A549 (cell line): Measurements from ENCODE around the gene CORO2A. TPM values are rescaled to one million over a fixed set of nuclear protein-coding genes. Genes with fewer than 3 reads are reported as not detected.

Source experiments
- ATAC-seq, 2 experiments: fragments of 200-7000 bp in 1 of 2; fragments of >200 bp in 1 of 2; cut with Nextera tagmentation in 1 of 2; cut with Tn5 transposase in 1 of 2; 3 replicates each; pipeline versions ENCODE4 v1.8.0 to v1.9.1; 2018 to 2020; ENCODE audit warnings: mild to moderate bottlenecking in 1 of 2, moderate library complexity in 1 of 2
- CTCF ChIA-PET: fragments of 300-600 bp; sonication (Branson Sonifier 250); formaldehyde crosslinking; extraction: SDS; loops from one replicate; lab custom pipeline; 2021; ENCODE audit warnings: antibody characterized with exemption, inconsistent platforms; lab: Yijun Ruan, JAX
- POLR2A ChIA-PET: fragments of 350-600 bp; formaldehyde crosslinking; extraction: SDS; loops from one replicate; lab custom pipeline; 2021; ENCODE audit warnings: antibody characterized with exemption, inconsistent platforms; lab: Yijun Ruan, JAX
- DNase-seq, 2 experiments: peaks; one replicate each; pipeline versions ENCODE4 v3.0.0 to v3.0.0-alpha.2; 2011 to 2016; ENCODE audit warnings: low read depth in 1 of 2, low spot score in 1 of 2
- FAIRE-seq: peaks from 2 replicates; lab custom pipeline; 2011; peaks lifted over from hg19 to GRCh38; lab: Jason Lieb, UNC
- H3K27ac ChIP-seq, 2 experiments: fragments of >200 bp; sonication (Bioruptor Twin); formaldehyde crosslinking; 3 replicates each; pipeline ENCODE4 v1.5.1; 2016 to 2017
- H3K4me1 ChIP-seq: fragments of >200 bp; sonication (Bioruptor Twin); formaldehyde crosslinking; 3 replicates; pipeline ENCODE4 v1.6.1; 2016
- H3K4me2 ChIP-seq: fragments of >200 bp; sonication (Bioruptor Twin); formaldehyde crosslinking; 3 replicates; pipeline ENCODE4 v1.6.1; 2016
- H3K4me3 ChIP-seq: fragments of >200 bp; sonication (Bioruptor Twin); formaldehyde crosslinking; 3 replicates; pipeline ENCODE4 v1.5.1; 2016
- H3K9me3 ChIP-seq: fragments of >200 bp; sonication (Bioruptor Twin); formaldehyde crosslinking; 3 replicates; pipeline ENCODE4 v1.6.1; 2016
- BHLHE40 ChIP-seq: IDR thresholded peaks from 2 replicates; pipeline ENCODE4 v1.6.1; 2012; ENCODE audit warnings: low read depth, low read length, inconsistent platforms
- CBX8 ChIP-seq: fragments of 200-600 bp; sonication (generic); IDR thresholded peaks from 2 replicates; pipeline ENCODE4 v1.6.1; 2016
- CEBPB ChIP-seq, 2 experiments: fragments of >200 bp in 1 of 2; sonication (Bioruptor Twin) in 1 of 2; formaldehyde crosslinking in 1 of 2; IDR thresholded peaks; 2 replicates each; pipeline ENCODE4 v1.6.1; 2012 to 2016
- CHD2 ChIP-seq: fragments of 150-350 bp; IDR thresholded peaks from 2 replicates; pipeline ENCODE4 v1.6.1; 2014; ENCODE audit warnings: low read length; ENCODE audit not compliant: partially characterized antibody
- EHF ChIP-seq: fragments of 250-450 bp; sonication (Bioruptor Pico); IDR thresholded peaks from 2 replicates; pipeline ENCODE4 v1.5.0; 2020; ENCODE audit warnings: mild to moderate bottlenecking
- EP300 ChIP-seq, 2 experiments: fragments of >200 bp; sonication (Bioruptor Twin); formaldehyde crosslinking; IDR thresholded peaks; 2 replicates in 1 of 2; 3 replicates in 1 of 2; pipeline ENCODE4 v1.6.1; 2016 to 2017
- ESRRA ChIP-seq: fragments of 150-350 bp; IDR thresholded peaks from 2 replicates; pipeline ENCODE4 v1.6.1; 2014; ENCODE audit warnings: mild to moderate bottlenecking, low read length, borderline replicate concordance
- FOSB ChIP-seq: fragments of 250-450 bp; sonication (Bioruptor Pico); IDR thresholded peaks from 2 replicates; pipeline ENCODE4 v1.5.0; 2020; ENCODE audit warnings: mild to moderate bottlenecking, moderate library complexity
- FOSL2 ChIP-seq, 2 experiments: fragments of 450-650 bp in 1 of 2; fragments of >200 bp in 1 of 2; sonication (Bioruptor Twin) in 1 of 2; formaldehyde crosslinking; IDR thresholded peaks; 2 replicates each; pipeline versions ENCODE4 v1.5.0 to v1.6.1; 2016 to 2020; ENCODE audit warnings: mild to moderate bottlenecking in 1 of 2, moderate library complexity in 1 of 2
- HEYL ChIP-seq: fragments of 250-450 bp; sonication (Bioruptor Pico); IDR thresholded peaks from 2 replicates; pipeline ENCODE4 v1.8.0; 2021; ENCODE audit warnings: mild to moderate bottlenecking, moderate library complexity
- HOXB13 ChIP-seq: fragments of 250-450 bp; sonication (Bioruptor Pico); IDR thresholded peaks from 2 replicates; pipeline ENCODE4 v1.5.0; 2020; ENCODE audit warnings: low read depth, mild to moderate bottlenecking, moderate library complexity
- JUN ChIP-seq, 2 experiments: fragments of >200 bp; sonication (Bioruptor Twin); formaldehyde crosslinking; IDR thresholded peaks; 2 replicates in 1 of 2; 3 replicates in 1 of 2; pipeline ENCODE4 v1.6.1; 2016 to 2017
- JUNB ChIP-seq: fragments of >200 bp; sonication (Bioruptor Twin); formaldehyde crosslinking; IDR thresholded peaks from 2 replicates; pipeline ENCODE4 v1.6.1; 2016
- KDM5A ChIP-seq: fragments of 200-600 bp; sonication (generic); IDR thresholded peaks from 2 replicates; pipeline ENCODE4 v1.6.1; 2016; ENCODE audit warnings: antibody characterized with exemption, mild to moderate bottlenecking
- MAZ ChIP-seq: fragments of 150-350 bp; IDR thresholded peaks from 2 replicates; pipeline ENCODE4 v1.6.1; 2014; ENCODE audit warnings: antibody characterized with exemption, low read depth, low read length, borderline replicate concordance
- NPAS2 ChIP-seq: fragments of 250-450 bp; sonication (Bioruptor Pico); IDR thresholded peaks from 2 replicates; pipeline ENCODE4 v1.8.0; 2022; ENCODE audit warnings: mild to moderate bottlenecking, moderate library complexity, borderline replicate concordance
- NR3C1 ChIP-seq: fragments of >200 bp; sonication (Bioruptor Twin); formaldehyde crosslinking; IDR thresholded peaks from 3 replicates; pipeline ENCODE4 v1.6.1; 2017
- POLR2A ChIP-seq: IDR thresholded peaks from 2 replicates; pipeline ENCODE4 v1.6.1; 2012; ENCODE audit warnings: mild to moderate bottlenecking, low read length
- RARB ChIP-seq: fragments of 250-450 bp; sonication (Bioruptor Pico); IDR thresholded peaks from 2 replicates; pipeline ENCODE4 v1.8.0; 2021; ENCODE audit warnings: mild to moderate bottlenecking, moderate library complexity
- RCOR1 ChIP-seq: fragments of 150-350 bp; IDR thresholded peaks from 2 replicates; pipeline ENCODE4 v1.6.1; 2014; ENCODE audit warnings: antibody characterized with exemption, low read length, low read depth
- SMC3 ChIP-seq: fragments of >200 bp; sonication (Bioruptor Twin); formaldehyde crosslinking; IDR thresholded peaks from 3 replicates; pipeline ENCODE4 v1.6.1; 2018; ENCODE audit warnings: inconsistent platforms
- TFCP2L1 ChIP-seq: fragments of 250-450 bp; sonication (Bioruptor Pico); IDR thresholded peaks from 2 replicates; pipeline ENCODE4 v1.5.0; 2021; ENCODE audit warnings: mild to moderate bottlenecking
- TP53 ChIP-seq: fragments of 250-450 bp; sonication (Bioruptor Pico); IDR thresholded peaks from 2 replicates; pipeline ENCODE4 v1.5.0; 2021; ENCODE audit warnings: mild to moderate bottlenecking, moderate library complexity
- ZC3H11A ChIP-seq: fragments of 450-650 bp; IDR thresholded peaks from 2 replicates; pipeline ENCODE4 v1.6.1; 2014; ENCODE audit warnings: antibody characterized with exemption, mild to moderate bottlenecking
- ZFP36 ChIP-seq: fragments of 450-650 bp; IDR thresholded peaks from 2 replicates; pipeline ENCODE4 v1.6.1; 2014; ENCODE audit warnings: borderline replicate concordance; ENCODE audit not compliant: partially characterized antibody
- ZNF302 ChIP-seq: fragments of 250-450 bp; sonication (Bioruptor Pico); IDR thresholded peaks from 2 replicates; pipeline ENCODE4 v1.9.0; 2021; ENCODE audit warnings: inconsistent platforms, mild to moderate bottlenecking, moderate library complexity
- ZSCAN20 ChIP-seq: fragments of 250-450 bp; sonication (Bioruptor Pico); IDR thresholded peaks from 2 replicates; pipeline ENCODE4 v1.8.0; 2022; ENCODE audit warnings: mild to moderate bottlenecking, moderate library complexity
- WGBS: methylation state at CpG from one replicate; pipeline ENCODE4 v1.1.6; 2017; ENCODE audit errors: missing lambda C conversion rate; 5-methylcytosine and 5-hydroxymethylcytosine counted together
- polyA plus RNA-seq, 4 experiments: library from polyadenylated mRNA; depleted of rRNA in 3 of 4; stranded (reverse); fragments of >200 nt; fragmentation: RNase III in 1 of 4; extraction: RNeasy Plus Mini Kit Qiagen cat#74134 plus additional on column Dnase treatment in 1 of 4; gene quantifications; 2 replicates in 3 of 4; 3 replicates in 1 of 4; pipeline ENCODE4 v1.2.3, GENCODE V29; 2011 to 2017
- TF ChIP-seq, protein P1 (sequence below): IDR thresholded peaks from 2 replicates; pipeline ENCODE4 v1.6.1; 2012; ENCODE audit warnings: low read depth, borderline replicate concordance
- TF ChIP-seq, protein P2 (sequence below): fragments of >200 bp; sonication (Bioruptor Twin); formaldehyde crosslinking; IDR thresholded peaks from 2 replicates; pipeline ENCODE4 v1.6.1; 2016
- TF ChIP-seq, protein P3 (sequence below): IDR thresholded peaks from 2 replicates; pipeline ENCODE4 v1.6.1; 2012

CORO2A gene
- polyA plus RNA-seq, 2 of the 4 experiments (the other 2 are of a cell fraction): 0.49 to 2.0 TPM

DNA sequence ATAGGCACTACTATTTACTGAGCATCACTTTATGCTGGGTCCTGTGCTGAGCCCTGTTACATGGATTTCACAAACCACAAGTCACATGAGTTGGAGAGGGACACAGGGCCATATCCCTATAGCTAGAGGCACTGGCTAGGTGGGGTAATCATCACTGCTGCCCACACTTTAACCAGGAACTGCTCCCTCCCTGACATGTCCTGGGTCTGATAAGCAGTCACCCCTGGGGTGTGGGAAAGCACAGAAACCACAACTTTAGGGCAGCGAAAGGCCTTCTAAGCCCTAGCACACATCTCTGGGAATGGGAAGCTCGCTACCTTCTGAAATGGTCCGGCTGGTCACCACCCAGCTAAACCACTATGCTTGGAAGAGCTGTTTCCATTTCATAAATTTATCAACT lies 48.0 kb upstream of the CORO2A start:
- Histone ChIP-seq H3K4me1 (peaks cover 12% of the 10 kb centered on the region; the same call in 2 of the 3 replicates), H3K9me3 (no peaks in the 10 kb centered on the region), H3K4me2 (no peak overlapping the region), H3K27ac (no peak overlapping the region), H3K4me3 (no peak overlapping the region)
- POLR2A ChIA-PET: no interaction called here
- WGBS: 98% methylated on average over 3 of the region's 3 CpGs
- CTCF ChIA-PET: interaction anchor here (0.9 to 10.2 kb wide), 5 partner anchors 15 to 317 kb away, joined by 3 to 62 read pairs (median 4); partner anchors contain the start of gene TBC1D2
- TF ChIP-seq, protein P1, sequence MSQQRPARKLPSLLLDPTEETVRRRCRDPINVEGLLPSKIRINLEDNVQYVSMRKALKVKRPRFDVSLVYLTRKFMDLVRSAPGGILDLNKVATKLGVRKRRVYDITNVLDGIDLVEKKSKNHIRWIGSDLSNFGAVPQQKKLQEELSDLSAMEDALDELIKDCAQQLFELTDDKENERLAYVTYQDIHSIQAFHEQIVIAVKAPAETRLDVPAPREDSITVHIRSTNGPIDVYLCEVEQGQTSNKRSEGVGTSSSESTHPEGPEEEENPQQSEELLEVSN: no peak
- TF ChIP-seq FOSB (CRISPR knock-in tag): no peak
- no peak for TF ChIP-seq JUNB
- TF ChIP-seq ZSCAN20 (CRISPR knock-in tag): no peak
- no peak for TF ChIP-seq KDM5A
- TF ChIP-seq RCOR1: no peak
- TF ChIP-seq EHF: no peak
- TF ChIP-seq, protein P2, sequence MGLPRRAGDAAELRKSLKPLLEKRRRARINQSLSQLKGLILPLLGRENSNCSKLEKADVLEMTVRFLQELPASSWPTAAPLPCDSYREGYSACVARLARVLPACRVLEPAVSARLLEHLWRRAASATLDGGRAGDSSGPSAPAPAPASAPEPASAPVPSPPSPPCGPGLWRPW: no peak
- no peak for TF ChIP-seq MAZ
- no peak for TF ChIP-seq NPAS2
- no peak for TF ChIP-seq EP300 (IDR thresholded peaks at IDR 0.05)
- TF ChIP-seq RARB (CRISPR knock-in tag): no peak
- ATAC-seq (no peak), DNase-seq (no peak), FAIRE-seq (no peak)

DNA sequence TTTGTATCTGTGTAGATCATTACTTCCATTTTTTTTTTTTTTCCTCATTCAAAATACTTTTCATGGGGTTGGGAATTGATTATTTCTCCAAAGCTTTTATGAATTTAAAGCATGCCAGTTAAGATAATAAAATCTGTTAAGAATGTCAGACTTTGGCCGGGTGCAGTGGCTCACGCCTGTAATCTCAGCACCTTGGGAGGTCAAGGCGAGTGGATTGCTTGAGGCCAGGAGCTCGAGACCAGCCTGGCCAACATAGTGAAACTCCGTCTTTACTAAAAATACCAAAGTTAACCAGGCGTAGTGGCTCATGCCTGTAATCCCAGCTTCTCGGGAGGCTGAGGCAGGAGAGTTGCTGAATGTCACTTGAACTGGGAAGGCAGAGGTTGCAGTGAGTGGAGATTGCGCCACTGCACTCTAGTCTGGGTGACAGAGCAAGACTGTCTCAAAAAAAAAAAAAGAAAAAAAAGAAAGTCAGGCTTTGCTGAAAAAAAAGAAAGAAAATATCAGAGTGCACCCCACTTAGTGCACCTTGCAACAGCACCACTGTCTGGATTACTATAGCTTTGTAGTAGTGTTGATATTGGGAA lies 44.6 kb upstream of the CORO2A start:
- CTCF ChIA-PET: interaction anchor here (0.6 to 10.2 kb wide), 3 partner anchors 31 to 547 kb away, joined by 4 to 62 read pairs (median 4); no protein-coding TSS in a partner anchor

DNA sequence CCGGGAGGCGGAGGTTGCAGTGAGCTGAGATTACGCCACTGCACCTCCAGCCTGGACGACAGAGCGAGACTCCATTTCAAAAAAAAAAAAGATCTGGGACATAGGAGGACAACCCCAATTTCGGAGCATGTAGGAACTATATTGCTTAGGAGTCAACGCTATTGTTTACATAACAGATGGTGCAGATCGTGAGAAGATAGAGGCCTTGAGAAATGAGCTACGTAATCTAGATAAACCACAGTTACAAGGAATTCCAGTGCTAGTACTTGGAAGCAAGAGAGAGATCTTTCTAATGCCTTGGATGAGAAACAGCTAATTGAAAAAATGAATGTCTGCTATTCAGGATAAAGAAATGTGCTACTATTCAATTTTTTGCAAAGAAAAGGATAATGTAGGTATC lies 42.7 kb upstream of the CORO2A start:
- no peak for DNase-seq
- FAIRE-seq: no peak
- ChIA-PET POLR2A (no interaction called here), CTCF (interaction anchor here (0.6 to 10.2 kb wide), 9 partner anchors 9 to 439 kb away, joined by 3 to 62 read pairs (median 3); no protein-coding TSS in a partner anchor)
- no peak for TF ChIP-seq SMC3
- no peak for TF ChIP-seq JUNB
- TF ChIP-seq TP53 (CRISPR knock-in tag): no peak
- no peak for TF ChIP-seq MAZ
- TF ChIP-seq ZFP36: no peak
- no peak for TF ChIP-seq ZSCAN20 (CRISPR knock-in tag)
- TF ChIP-seq ZNF302 (CRISPR knock-in tag): no peak
- TF ChIP-seq JUN (IDR thresholded peaks at IDR 0.05): no peak
- TF ChIP-seq POLR2A: no peak
- TF ChIP-seq HOXB13 (CRISPR knock-in tag): no peak
- TF ChIP-seq BHLHE40: no peak
- TF ChIP-seq ESRRA: no peak
- TF ChIP-seq FOSL2 (IDR thresholded peaks at IDR 0.05): no peak
- no peak for TF ChIP-seq FOSL2 (CRISPR knock-in tag; IDR thresholded peaks at IDR 0.05)
- TF ChIP-seq ZC3H11A: no peak
- TF ChIP-seq TFCP2L1 (CRISPR knock-in tag): no peak
- TF ChIP-seq NR3C1: no peak
- TF ChIP-seq, protein P3, sequence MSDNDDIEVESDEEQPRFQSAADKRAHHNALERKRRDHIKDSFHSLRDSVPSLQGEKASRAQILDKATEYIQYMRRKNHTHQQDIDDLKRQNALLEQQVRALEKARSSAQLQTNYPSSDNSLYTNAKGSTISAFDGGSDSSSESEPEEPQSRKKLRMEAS: no peak
- TF ChIP-seq HEYL (CRISPR knock-in tag): no peak
- no peak for TF ChIP-seq FOSB (CRISPR knock-in tag)
- 92% methylated on average over 9 of the region's 9 CpGs for WGBS
- Histone ChIP-seq H3K4me1 (peaks cover 31% of the 10 kb centered on the region), H3K9me3 (no peaks in the 10 kb centered on the region), H3K27ac (no peak overlapping the region), H3K4me3 (no peak overlapping the region), H3K4me2 (no peak overlapping the region)
- ATAC-seq: no peak

More for the DNA sequence above, 44.6 kb upstream of the CORO2A start:
- Histone ChIP-seq H3K4me2 (no peak overlapping the region), H3K4me1 (peaks cover 13% of the 10 kb centered on the region), H3K4me3 (no peak overlapping the region), H3K9me3 (no peaks in the 10 kb centered on the region), H3K27ac (no peak overlapping the region)
- 79% methylated on average over 8 of the region's 8 CpGs for WGBS
- DNase-seq (no peak), ATAC-seq (no peak), FAIRE-seq (no peak)
- POLR2A ChIA-PET: no interaction called here
- no peak for TF ChIP-seq CHD2
- no peak for TF ChIP-seq CBX8
- TF ChIP-seq EP300 (IDR thresholded peaks at IDR 0.05): no peak
- TF ChIP-seq CEBPB (IDR thresholded peaks at IDR 0.05): no peak
